Esophagus muscularis mucosa (tissue), 4 donors: ENCODE measurements around the gene FOXK1. TPM values are rescaled to one million over a fixed set of nuclear protein-coding genes. Genes with fewer than 3 reads are reported as not detected.
"Not testable (repeated sequence)": the region's sequence is repeated elsewhere in the genome, so short reads cannot be mapped to it uniquely, and the experiment has no call there.

ENCODE experiments used
- DNase-seq: peaks from one replicate; pipeline ENCODE4 v3.0.0-alpha.2; 2017; ENCODE audit errors: extremely low spot score
- H3K27ac ChIP-seq, 4 donors: fragments of 200-600 bp; sonication (generic); replicated peaks in 1 of 4; 1 replicate in 3 of 4; 2 replicates in 1 of 4; pipeline ENCODE4 v1.5.1; 2016 to 2019; ENCODE audit warnings: mild to moderate bottlenecking in 1 of 4
- H3K27me3 ChIP-seq, 4 donors: fragments of 200-600 bp; sonication (generic); one replicate each; pipeline versions ENCODE4 v1.5.1 to v1.6.0; 2016 to 2019
- H3K36me3 ChIP-seq, 4 donors: fragments of 200-600 bp; sonication (generic); one replicate each; pipeline ENCODE4 v1.5.1; 2016 to 2019
- H3K4me1 ChIP-seq, 4 donors: fragments of 200-600 bp; sonication (generic); one replicate each; pipeline ENCODE4 v1.5.1; 2016 to 2019
- H3K4me3 ChIP-seq, 4 donors: fragments of 200-600 bp; sonication (generic); 1 replicate in 2 of 4; 2 replicates in 2 of 4; pipeline ENCODE4 v1.5.1; 2016 to 2019; ENCODE audit warnings: mild to moderate bottlenecking in 4 of 4, moderate library complexity in 1 of 4
- H3K9me3 ChIP-seq, 4 donors: fragments of 200-600 bp; sonication (generic); 1 replicate in 3 of 4; 2 replicates in 1 of 4; pipeline ENCODE4 v1.5.1; 2016 to 2019
- EP300 ChIP-seq: sonication (generic); formaldehyde crosslinking; IDR thresholded peaks from one replicate; pipeline ENCODE4 v1.6.1; 2017; ENCODE audit warnings: antibody characterized with exemption
- POLR2A ChIP-seq: fragments of 450-650 bp; IDR thresholded peaks from one replicate; pipeline ENCODE4 v1.6.1; 2017; ENCODE audit warnings: antibody characterized with exemption, moderate library complexity, mild to moderate bottlenecking, low read depth
- POLR2AphosphoS5 ChIP-seq, 2 donors: sonication (generic); formaldehyde crosslinking; IDR thresholded peaks; one replicate each; pipeline ENCODE4 v1.6.1; 2017; ENCODE audit warnings: antibody characterized with exemption in 2 of 2
- WGBS: methylation state at CpG from one replicate; pipeline ENCODE4 v1.1.5; 2018; 5-methylcytosine and 5-hydroxymethylcytosine counted together
- intact Hi-C: fragments of 100-400 bp; cut with DNase I; formaldehyde crosslinking; loops from one replicate; pipeline ENCODE4 v1.15.1; 2023
- total RNA-seq, 4 donors: library from RNA; depleted of rRNA; stranded (reverse); fragments of >200 nt; gene quantifications; one replicate each; pipeline versions ENCODE4 v1.1.0 to v1.2.1, GENCODE V29; 2016
- TF ChIP-seq, protein P1 (sequence below), 3 experiments: fragments of 200-600 bp in 2 of 3; fragments of 450-650 bp in 1 of 3; sonication (generic) in 2 of 3; IDR thresholded peaks; one replicate each; pipeline ENCODE4 v1.5.1; 2017 to 2019; ENCODE audit warnings: antibody characterized with exemption in 3 of 3, mild to moderate bottlenecking in 2 of 3, moderate library complexity in 1 of 3

The FOXK1 gene
- total RNA-seq, 4 donors from 2014 or later, result 23.4 to 46.1 (median 36.3) TPM

DNA sequence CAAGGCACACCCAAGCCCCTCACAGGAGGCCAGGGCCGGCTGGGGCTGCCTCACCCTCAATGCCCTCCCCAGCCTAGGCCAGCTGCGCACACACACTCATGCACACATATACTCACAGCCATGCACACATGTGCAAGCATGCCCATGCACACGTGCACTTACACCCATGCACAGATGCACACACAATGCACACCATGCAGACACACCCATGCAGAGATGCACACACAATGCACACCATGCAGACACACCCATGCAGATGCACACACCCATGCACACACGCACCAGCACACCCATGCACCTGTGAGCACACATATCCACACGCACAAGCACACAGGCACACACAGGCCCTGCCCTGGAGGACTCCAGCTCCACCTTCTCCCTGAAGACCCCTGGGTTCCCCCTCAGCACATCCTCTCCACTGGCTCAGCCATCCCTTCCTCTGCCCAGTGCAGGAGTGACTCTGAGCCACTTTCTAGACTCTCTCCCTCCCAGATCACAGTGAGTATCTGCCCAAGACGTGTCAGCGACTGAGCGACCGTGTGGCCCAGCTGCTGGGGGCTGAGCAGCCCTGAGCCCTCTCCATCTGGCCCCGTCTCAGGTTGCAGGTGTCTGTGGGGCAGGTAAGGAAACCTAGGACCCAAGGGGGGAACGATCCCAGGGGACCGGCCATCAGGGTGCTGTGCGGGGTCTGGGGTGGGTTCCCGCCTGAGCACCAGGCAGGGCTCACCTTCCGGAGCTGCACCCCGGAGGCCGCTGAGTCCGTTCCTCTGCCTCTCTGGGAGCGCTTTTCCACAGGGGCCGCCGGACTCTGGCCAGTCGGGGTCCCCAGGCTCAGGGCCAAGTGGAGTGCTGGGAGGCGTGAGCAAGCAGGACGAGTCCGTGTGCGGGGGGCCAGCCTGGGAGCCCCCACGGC lies 119.1 kb downstream of the FOXK1 start:
- WGBS, result 90% methylated on average over 21 of the region's 27 CpGs
- TF ChIP-seq, protein P1, sequence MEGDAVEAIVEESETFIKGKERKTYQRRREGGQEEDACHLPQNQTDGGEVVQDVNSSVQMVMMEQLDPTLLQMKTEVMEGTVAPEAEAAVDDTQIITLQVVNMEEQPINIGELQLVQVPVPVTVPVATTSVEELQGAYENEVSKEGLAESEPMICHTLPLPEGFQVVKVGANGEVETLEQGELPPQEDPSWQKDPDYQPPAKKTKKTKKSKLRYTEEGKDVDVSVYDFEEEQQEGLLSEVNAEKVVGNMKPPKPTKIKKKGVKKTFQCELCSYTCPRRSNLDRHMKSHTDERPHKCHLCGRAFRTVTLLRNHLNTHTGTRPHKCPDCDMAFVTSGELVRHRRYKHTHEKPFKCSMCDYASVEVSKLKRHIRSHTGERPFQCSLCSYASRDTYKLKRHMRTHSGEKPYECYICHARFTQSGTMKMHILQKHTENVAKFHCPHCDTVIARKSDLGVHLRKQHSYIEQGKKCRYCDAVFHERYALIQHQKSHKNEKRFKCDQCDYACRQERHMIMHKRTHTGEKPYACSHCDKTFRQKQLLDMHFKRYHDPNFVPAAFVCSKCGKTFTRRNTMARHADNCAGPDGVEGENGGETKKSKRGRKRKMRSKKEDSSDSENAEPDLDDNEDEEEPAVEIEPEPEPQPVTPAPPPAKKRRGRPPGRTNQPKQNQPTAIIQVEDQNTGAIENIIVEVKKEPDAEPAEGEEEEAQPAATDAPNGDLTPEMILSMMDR (IDR thresholded peaks at IDR 0.05), result no peak
- TF ChIP-seq POLR2A (no peak), POLR2AphosphoS5 (IDR thresholded peaks at IDR 0.05) (no peak), EP300 (no peak)
- Histone ChIP-seq H3K4me3 (no peak overlapping the region), H3K27ac (no peak overlapping the region), H3K4me1 (peaks cover 6 to 20% (median 13%) of the 10 kb centered on the region in 4 donors), H3K27me3 (peaks cover 0 to 30% (median 0%) of the 10 kb centered on the region in 4 donors), H3K36me3 (peaks cover 0 to 11% (median 3%) of the 10 kb centered on the region in 4 donors), H3K9me3 (no peaks in the 10 kb centered on the region)
- DNase-seq, result no peak
- intact Hi-C loops, result no loop called here

DNA sequence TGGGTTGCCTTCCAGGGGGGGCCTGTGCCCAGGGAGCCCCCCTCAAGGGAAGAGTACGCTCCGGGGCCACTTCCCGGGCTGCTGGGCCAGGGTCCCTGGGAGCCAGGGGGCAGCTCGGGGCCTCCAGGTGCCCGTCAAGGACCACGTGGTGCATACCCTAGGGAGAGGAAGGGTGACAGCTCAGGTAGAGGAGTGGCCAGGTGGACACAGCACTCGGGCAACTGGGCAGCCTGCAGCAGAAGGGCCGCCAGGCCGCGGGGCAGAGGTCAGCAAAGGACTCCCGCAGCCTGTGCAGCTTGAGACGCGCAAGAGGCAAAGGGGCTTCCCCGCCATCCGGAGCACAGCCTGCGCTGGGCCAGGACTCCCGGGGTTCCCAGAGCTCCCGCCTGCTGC lies 119.7 kb downstream of the FOXK1 start:
- no peak for DNase-seq
- no peak overlapping the region for H3K27ac ChIP-seq
- no peak overlapping the region for H3K4me3 ChIP-seq
- H3K36me3 ChIP-seq, result peaks cover 0 to 11% (median 3%) of the 10 kb centered on the region in 4 donors
- peaks cover 6 to 20% (median 13%) of the 10 kb centered on the region in 4 donors for H3K4me1 ChIP-seq
- no peaks in the 10 kb centered on the region for H3K9me3 ChIP-seq
- 95% methylated on average over 7 of the region's 18 CpGs for WGBS
- peaks cover 0 to 35% (median 0%) of the 10 kb centered on the region in 4 donors for H3K27me3 ChIP-seq
- no peak for TF ChIP-seq POLR2A
- no peak for TF ChIP-seq POLR2AphosphoS5 (IDR thresholded peaks at IDR 0.05)
- TF ChIP-seq, protein P1 (IDR thresholded peaks at IDR 0.05), result no peak
- TF ChIP-seq EP300, result no peak
- intact Hi-C loops, result no loop called here

DNA sequence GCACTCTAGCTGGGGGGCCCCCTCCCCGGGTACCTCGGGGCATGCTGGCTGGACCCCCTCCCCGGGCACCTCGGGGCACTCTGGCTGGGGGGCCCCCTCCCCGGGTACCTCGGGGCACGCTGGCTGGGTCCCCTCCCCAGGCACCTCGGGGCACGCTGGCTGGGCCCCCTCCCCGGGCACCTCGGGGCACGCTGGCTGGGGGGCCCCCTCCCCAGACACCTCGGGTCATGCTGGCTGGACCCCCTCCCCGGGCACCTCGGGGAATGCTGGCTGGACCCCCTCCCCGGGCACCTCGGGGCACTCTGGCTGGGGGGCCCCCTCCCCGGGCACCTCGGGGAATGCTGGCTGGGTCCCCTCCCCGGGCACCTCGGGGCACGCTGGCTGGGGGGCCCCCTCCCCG lies 120.5 kb downstream of the FOXK1 start:
- H3K27ac ChIP-seq, H3K9me3 ChIP-seq, intact Hi-C loops, DNase-seq, H3K4me3 ChIP-seq: not testable (repeated sequence)
- WGBS, result 82% methylated on average over 3 of the region's 23 CpGs
- Histone ChIP-seq H3K36me3 (peaks cover 0 to 11% (median 0%) of the 10 kb centered on the region in 4 donors), H3K27me3 (peaks cover 0 to 39% (median 0%) of the 10 kb centered on the region in 4 donors), H3K4me1 (peaks cover 6 to 23% (median 16%) of the 10 kb centered on the region in 4 donors)

GRCh38 chr7:4803397-4804241 lies 121.5 kb downstream of the FOXK1 start:
- intact Hi-C loops, result no loop called here
- no peak for DNase-seq
- Histone ChIP-seq H3K27ac (no peak overlapping the region), H3K27me3 (peaks cover 0 to 39% (median 0%) of the 10 kb centered on the region in 4 donors), H3K4me1 (peaks cover 0 to 17% (median 11%) of the 10 kb centered on the region in 4 donors), H3K4me3 (no peak overlapping the region), H3K36me3 (peaks cover 0 to 11% (median 0%) of the 10 kb centered on the region in 4 donors), H3K9me3 (no peaks in the 10 kb centered on the region)
- TF ChIP-seq, protein P1 (IDR thresholded peaks at IDR 0.05), result no peak
- no peak for TF ChIP-seq POLR2AphosphoS5 (IDR thresholded peaks at IDR 0.05)
- TF ChIP-seq POLR2A, result no peak
- WGBS, result 96% methylated on average over 4 of the region's 41 CpGs
